PC-3 (cell line): ENCODE data around the gene GPC6.

Source experiments
- EZH2 ChIP-seq: fragments of 300-600 bp; sonication (generic); IDR thresholded peaks from one replicate; pipeline ENCODE4 v1.6.1; 2017; ENCODE audit warnings: antibody characterized with exemption, mild to moderate bottlenecking, low read length; ENCODE audit not compliant: unreplicated experiment
- EZH2phosphoT487 ChIP-seq: fragments of 300-600 bp; sonication (generic); IDR thresholded peaks from 2 replicates; pipeline ENCODE4 v1.6.1; 2018; ENCODE audit warnings: mild to moderate bottlenecking, antibody characterized with exemption, low read length, borderline replicate concordance
- TF ChIP-seq, protein P1 (sequence below): fragments of 300-600 bp; sonication (generic); conservative IDR thresholded peaks from 2 replicates; pipeline ENCODE4 v1.5.1; 2017; ENCODE audit warnings: antibody characterized with exemption, low read depth, mild to moderate bottlenecking, low read length

DNA sequence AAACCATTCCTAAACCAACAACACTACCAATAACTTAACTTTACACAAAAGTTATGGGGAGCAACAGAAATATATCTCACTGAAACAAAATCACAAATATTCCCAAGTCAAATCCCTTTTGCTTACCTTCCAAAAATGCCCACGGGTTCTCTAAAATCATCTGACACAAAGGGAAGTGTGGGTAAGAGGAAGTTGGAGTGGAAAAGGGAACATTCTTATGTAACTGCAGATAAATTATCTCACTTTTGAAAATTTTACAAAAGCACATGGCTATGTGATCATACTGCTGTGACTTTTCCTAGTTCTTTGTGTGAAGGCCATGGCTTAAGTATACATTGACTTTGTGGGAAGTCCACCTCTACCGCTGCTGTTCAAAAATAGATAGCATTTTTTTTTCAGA, 350.5 kb downstream of the GPC6 start:
- TF ChIP-seq, protein P1, sequence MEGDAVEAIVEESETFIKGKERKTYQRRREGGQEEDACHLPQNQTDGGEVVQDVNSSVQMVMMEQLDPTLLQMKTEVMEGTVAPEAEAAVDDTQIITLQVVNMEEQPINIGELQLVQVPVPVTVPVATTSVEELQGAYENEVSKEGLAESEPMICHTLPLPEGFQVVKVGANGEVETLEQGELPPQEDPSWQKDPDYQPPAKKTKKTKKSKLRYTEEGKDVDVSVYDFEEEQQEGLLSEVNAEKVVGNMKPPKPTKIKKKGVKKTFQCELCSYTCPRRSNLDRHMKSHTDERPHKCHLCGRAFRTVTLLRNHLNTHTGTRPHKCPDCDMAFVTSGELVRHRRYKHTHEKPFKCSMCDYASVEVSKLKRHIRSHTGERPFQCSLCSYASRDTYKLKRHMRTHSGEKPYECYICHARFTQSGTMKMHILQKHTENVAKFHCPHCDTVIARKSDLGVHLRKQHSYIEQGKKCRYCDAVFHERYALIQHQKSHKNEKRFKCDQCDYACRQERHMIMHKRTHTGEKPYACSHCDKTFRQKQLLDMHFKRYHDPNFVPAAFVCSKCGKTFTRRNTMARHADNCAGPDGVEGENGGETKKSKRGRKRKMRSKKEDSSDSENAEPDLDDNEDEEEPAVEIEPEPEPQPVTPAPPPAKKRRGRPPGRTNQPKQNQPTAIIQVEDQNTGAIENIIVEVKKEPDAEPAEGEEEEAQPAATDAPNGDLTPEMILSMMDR, result no peak
- no peak for TF ChIP-seq EZH2phosphoT487
- no peak for TF ChIP-seq EZH2
